ENCODE data around the gene ELL. TPM values are rescaled to one million over a fixed set of nuclear protein-coding genes. Genes with fewer than 3 reads are reported as not detected.

ELL gene
- total RNA-seq, 1 experiment from 2014 or later = 18.6 TPM

- ATAC-seq = no peak
Observed at GRCh38 chr19:18537431-18537830, 15.6 kb upstream of the ELL start.

GRCh38 chr19:18536475-18536874, 14.6 kb upstream of the ELL start:
- H3K27me3 ChIP-seq (ENCODE audit: control insufficient read depth, insufficient read depth, low read length) = no peaks in the 10 kb centered on the region
- intact Hi-C loops (cut with micrococcal nuclease; ENCODE audit: unreplicated experiment) = no loop called here
- DNase-seq (ENCODE audit: low read depth, low spot score) (no peak), ATAC-seq (no peak)
- H3K36me3 ChIP-seq (ENCODE audit: control insufficient read depth, insufficient read depth, low read length) = peaks cover 2% of the 10 kb centered on the region; the same call in 1 of the 2 replicates
- no peak overlapping the region for H3K4me3 ChIP-seq (ENCODE audit: low read depth in 2 of 2, low read length in 2 of 2)
- H3K27ac ChIP-seq (ENCODE audit: low read length) = no peak overlapping the region
- in situ Hi-C loops (cut with HindIII; ENCODE audit: low pct_unique_long_range_greater_than_20kb, low sequenced_read_pairs) = no loop called here
- no peaks in the 10 kb centered on the region for H3K9me3 ChIP-seq (ENCODE audit: control insufficient read depth, insufficient read depth, low read depth, low read length)
- CTCF ChIA-PET = interaction anchor here (1.2 kb wide), 1 partner anchor 83 kb away, joined by 3 read pairs; no protein-coding TSS in a partner anchor
- TF ChIP-seq REST (IDR thresholded peaks at IDR 0.05; ENCODE audit: insufficient read depth in 1 of 2, low read depth in 2 of 2, low read length in 1 of 2) (no peak), CTCF (IDR thresholded peaks at IDR 0.05) (no peak), SIN3A (IDR thresholded peaks at IDR 0.05; ENCODE audit: borderline replicate concordance, insufficient read depth, low read depth, low read length) (no peak), POLR2AphosphoS5 (IDR thresholded peaks at IDR 0.05; ENCODE audit: low read depth, low read length) (no peak), TCF7L2 (IDR thresholded peaks at IDR 0.05; ENCODE audit: low read depth, low read length) (no peak)
- no TSS peak for BruUV-seq (replicated peaks)
- no peaks in the 10 kb centered on the region for H3K4me1 ChIP-seq (ENCODE audit: control insufficient read depth, insufficient read depth, low read length)
- POLR2A ChIA-PET = no interaction called here

More at GRCh38 chr19:18537431-18537830, 15.6 kb upstream of the ELL start:
- Histone ChIP-seq H3K9me3 (ENCODE audit: control insufficient read depth, insufficient read depth, low read depth, low read length) (no peaks in the 10 kb centered on the region), H3K27me3 (ENCODE audit: control insufficient read depth, insufficient read depth, low read length) (no peaks in the 10 kb centered on the region), H3K4me3 (ENCODE audit: low read depth in 2 of 2, low read length in 2 of 2) (no peak overlapping the region), H3K36me3 (ENCODE audit: control insufficient read depth, insufficient read depth, low read length) (peaks cover 2% of the 10 kb centered on the region), H3K4me1 (ENCODE audit: control insufficient read depth, insufficient read depth, low read length) (0 out of 2 replicates have a peak, but pooled peaks cover 5% of the 10 kb centered on the region), H3K27ac (ENCODE audit: low read length) (no peak overlapping the region)
- BruUV-seq (replicated peaks) = no TSS peak
- intact Hi-C loops (cut with micrococcal nuclease; ENCODE audit: unreplicated experiment) (no loop called here), in situ Hi-C loops (cut with HindIII; ENCODE audit: low pct_unique_long_range_greater_than_20kb, low sequenced_read_pairs) (no loop called here)
- POLR2A ChIA-PET = interaction anchor here (0.6 kb wide), 1 partner anchor 17 kb away, joined by 4 read pairs; no protein-coding TSS in a partner anchor
- TF ChIP-seq TCF7L2 (IDR thresholded peaks at IDR 0.05; ENCODE audit: low read depth, low read length) (no peak), POLR2AphosphoS5 (IDR thresholded peaks at IDR 0.05; ENCODE audit: low read depth, low read length) (no peak)
- CTCF ChIA-PET = no interaction called here
- DNase-seq (ENCODE audit: low read depth, low spot score) = no peak

- DNase-seq (ENCODE audit: low read depth, low spot score) = no peak
- no peaks in the 10 kb centered on the region for H3K36me3 ChIP-seq (ENCODE audit: control insufficient read depth, insufficient read depth, low read length)
- no peaks in the 10 kb centered on the region for H3K4me1 ChIP-seq (ENCODE audit: control insufficient read depth, insufficient read depth, low read length)
- no TSS peak for BruUV-seq (replicated peaks)
- TF ChIP-seq TCF7L2 (IDR thresholded peaks at IDR 0.05; ENCODE audit: low read depth, low read length) (no peak), CTCF (IDR thresholded peaks at IDR 0.05) (no peak), SIN3A (IDR thresholded peaks at IDR 0.05; ENCODE audit: borderline replicate concordance, insufficient read depth, low read depth, low read length) (no peak), POLR2AphosphoS5 (IDR thresholded peaks at IDR 0.05; ENCODE audit: low read depth, low read length) (no peak), REST (IDR thresholded peaks at IDR 0.05; ENCODE audit: insufficient read depth in 1 of 2, low read depth in 2 of 2, low read length in 1 of 2) (no peak)
- intact Hi-C loops (cut with micrococcal nuclease; ENCODE audit: unreplicated experiment) = no loop called here
- H3K4me3 ChIP-seq (ENCODE audit: low read depth in 2 of 2, low read length in 2 of 2) = no peak overlapping the region
- POLR2A ChIA-PET = no interaction called here
- H3K27ac ChIP-seq (ENCODE audit: low read length) = no peak overlapping the region
- no peaks in the 10 kb centered on the region for H3K27me3 ChIP-seq (ENCODE audit: control insufficient read depth, insufficient read depth, low read length)
- CTCF ChIA-PET = interaction anchor here (0.5 kb wide), 1 partner anchor 50 kb away, joined by 3 read pairs; no protein-coding TSS in a partner anchor
- ATAC-seq = no peak
- in situ Hi-C loops (cut with HindIII; ENCODE audit: low pct_unique_long_range_greater_than_20kb, low sequenced_read_pairs) = no loop called here
- no peaks in the 10 kb centered on the region for H3K9me3 ChIP-seq (ENCODE audit: control insufficient read depth, insufficient read depth, low read depth, low read length)
Observed at GRCh38 chr19:18533058-18533457, 11.2 kb upstream of the ELL start.
